ENCODE results near the gene NUAK2. TPM values are rescaled to one million over a fixed set of nuclear protein-coding genes. Genes with fewer than 3 reads are reported as not detected.

The NUAK2 gene
- total RNA-seq, 1 experiment from 2014 or later: 3.9 TPM

GRCh38 chr1:205353612-205354011 lies 32.1 kb upstream of the NUAK2 start:
- TF ChIP-seq CTCF (conservative IDR thresholded peaks at IDR 0.05) (no peak), EZH2 (IDR thresholded peaks at IDR 0.05; ENCODE audit: low read depth) (no peak)
- POLR2A ChIA-PET (ENCODE audit: unreplicated experiment): interaction anchor here (1.0 kb wide), 1 partner anchor 88 kb away, joined by 3 read pairs; no protein-coding TSS in a partner anchor
- intact Hi-C loops (cut with micrococcal nuclease; ENCODE audit: unreplicated experiment): no loop called here
- no peak overlapping the region for H3K4me2 ChIP-seq
- peaks cover 20% of the 10 kb centered on the region for H3K27me3 ChIP-seq (ENCODE audit: insufficient read depth, low read depth)
- H3K4me1 ChIP-seq (replicated peaks; ENCODE audit: insufficient read depth): 0 out of 2 replicates have a peak, but pooled peaks cover 2% of the 10 kb centered on the region
- CTCF ChIA-PET: interaction anchor here (0.5 to 2.1 kb wide), 19 partner anchors 12 to 226 kb away, joined by 3 to 18 read pairs (median 4); no protein-coding TSS in a partner anchor
- no peak overlapping the region for H2AFZ ChIP-seq
- H3K79me2 ChIP-seq (ENCODE audit: low read depth): no peaks in the 10 kb centered on the region
- H4K20me1 ChIP-seq (ENCODE audit: insufficient read depth): no peaks in the 10 kb centered on the region
- no peak overlapping the region for H3K4me3 ChIP-seq
- no TSS peak for BruUV-seq (replicated peaks)
- H3K36me3 ChIP-seq (ENCODE audit: low read depth): no peaks in the 10 kb centered on the region
- no peaks in the 10 kb centered on the region for H3K9me2 ChIP-seq (ENCODE audit: insufficient read depth)
- no peak overlapping the region for H3K27ac ChIP-seq
- H3K9me3 ChIP-seq (ENCODE audit: insufficient read depth, low read depth): no peaks in the 10 kb centered on the region
- no peaks in the 10 kb centered on the region for H3F3A ChIP-seq (ENCODE audit: insufficient read depth, low read depth)
- no peak for DNase-seq

GRCh38 chr1:205353191-205353590 lies 31.6 kb upstream of the NUAK2 start:
- intact Hi-C loops (cut with micrococcal nuclease; ENCODE audit: unreplicated experiment): no loop called here
- BruUV-seq (replicated peaks): no TSS peak
- H3K9me3 ChIP-seq (ENCODE audit: insufficient read depth, low read depth): no peaks in the 10 kb centered on the region
- H4K20me1 ChIP-seq (ENCODE audit: insufficient read depth): no peaks in the 10 kb centered on the region
- no peak overlapping the region for H2AFZ ChIP-seq
- no peaks in the 10 kb centered on the region for H3K36me3 ChIP-seq (ENCODE audit: low read depth)
- TF ChIP-seq EZH2 (IDR thresholded peaks at IDR 0.05; ENCODE audit: low read depth) (no peak), CTCF (conservative IDR thresholded peaks at IDR 0.05) (no peak)
- no peaks in the 10 kb centered on the region for H3K79me2 ChIP-seq (ENCODE audit: low read depth)
- 0 out of 2 replicates have a peak, but pooled peaks cover 2% of the 10 kb centered on the region for H3K4me1 ChIP-seq (replicated peaks; ENCODE audit: insufficient read depth)
- no peak overlapping the region for H3K27ac ChIP-seq
- H3K27me3 ChIP-seq (ENCODE audit: insufficient read depth, low read depth): peaks cover 18% of the 10 kb centered on the region
- H3K9me2 ChIP-seq (ENCODE audit: insufficient read depth): no peaks in the 10 kb centered on the region
- no peak overlapping the region for H3K4me3 ChIP-seq
- H3K4me2 ChIP-seq: no peak overlapping the region
- H3F3A ChIP-seq (ENCODE audit: insufficient read depth, low read depth): no peaks in the 10 kb centered on the region
- POLR2A ChIA-PET (ENCODE audit: unreplicated experiment): no interaction called here
- CTCF ChIA-PET: interaction anchor here (1.1 to 2.1 kb wide), 4 partner anchors 17 to 171 kb away, joined by 3 to 18 read pairs (median 10); no protein-coding TSS in a partner anchor
- no peak for DNase-seq

GRCh38 chr1:205351984-205352713 lies 30.6 kb upstream of the NUAK2 start:
- Histone ChIP-seq H2AFZ (no peak overlapping the region), H4K20me1 (ENCODE audit: insufficient read depth) (no peaks in the 10 kb centered on the region), H3F3A (ENCODE audit: insufficient read depth, low read depth) (no peaks in the 10 kb centered on the region), H3K27ac (no peak overlapping the region), H3K4me3 (no peak overlapping the region), H3K36me3 (ENCODE audit: low read depth) (no peaks in the 10 kb centered on the region), H3K9me2 (ENCODE audit: insufficient read depth) (no peaks in the 10 kb centered on the region), H3K27me3 (ENCODE audit: insufficient read depth, low read depth) (peaks cover 11% of the 10 kb centered on the region), H3K4me2 (no peak overlapping the region), H3K4me1 (replicated peaks; ENCODE audit: insufficient read depth) (0 out of 2 replicates have a peak, but pooled peaks cover 2% of the 10 kb centered on the region), H3K9me3 (ENCODE audit: insufficient read depth, low read depth) (no peaks in the 10 kb centered on the region), H3K79me2 (ENCODE audit: low read depth) (no peaks in the 10 kb centered on the region)
- ChIA-PET POLR2A (ENCODE audit: unreplicated experiment) (no interaction called here), CTCF (interaction anchor here (1.1 kb wide), 1 partner anchor 79 kb away, joined by 3 read pairs; no protein-coding TSS in a partner anchor)
- DNase-seq: no peak
- TF ChIP-seq CTCF (conservative IDR thresholded peaks at IDR 0.05): no peak
- TF ChIP-seq EZH2 (IDR thresholded peaks at IDR 0.05; ENCODE audit: low read depth): no peak
- intact Hi-C loops (cut with micrococcal nuclease; ENCODE audit: unreplicated experiment): no loop called here
- BruUV-seq (replicated peaks): no TSS peak

Measured in PC-9 (cell line).